ENCODE measurements around the gene NR1I3.

DNA sequence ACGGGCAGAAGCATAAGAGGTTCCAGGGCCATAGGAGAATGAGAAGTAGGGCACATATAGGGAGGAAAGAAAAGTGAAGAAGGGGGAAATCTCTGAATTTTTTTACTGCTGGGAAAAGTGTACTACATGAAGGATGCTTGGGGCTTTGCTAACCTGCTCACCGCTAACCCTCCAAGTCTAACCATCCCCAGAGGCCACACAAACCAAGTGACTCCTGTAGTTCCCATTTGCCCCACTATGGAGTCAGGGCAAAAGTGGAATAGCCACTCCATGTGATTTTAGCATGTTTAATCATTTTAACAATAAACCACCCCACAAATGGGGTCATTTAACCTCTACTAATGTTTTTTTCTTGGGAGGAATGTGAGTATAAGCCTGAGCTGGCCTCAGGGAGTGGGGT lies 47.1 kb upstream of the NR1I3 start:
- TF ChIP-seq EZH2phosphoT487 (IDR thresholded peaks at IDR 0.05) (no peak), EZH2 (IDR thresholded peaks at IDR 0.05) (no peak)
- TF ChIP-seq, protein P1, sequence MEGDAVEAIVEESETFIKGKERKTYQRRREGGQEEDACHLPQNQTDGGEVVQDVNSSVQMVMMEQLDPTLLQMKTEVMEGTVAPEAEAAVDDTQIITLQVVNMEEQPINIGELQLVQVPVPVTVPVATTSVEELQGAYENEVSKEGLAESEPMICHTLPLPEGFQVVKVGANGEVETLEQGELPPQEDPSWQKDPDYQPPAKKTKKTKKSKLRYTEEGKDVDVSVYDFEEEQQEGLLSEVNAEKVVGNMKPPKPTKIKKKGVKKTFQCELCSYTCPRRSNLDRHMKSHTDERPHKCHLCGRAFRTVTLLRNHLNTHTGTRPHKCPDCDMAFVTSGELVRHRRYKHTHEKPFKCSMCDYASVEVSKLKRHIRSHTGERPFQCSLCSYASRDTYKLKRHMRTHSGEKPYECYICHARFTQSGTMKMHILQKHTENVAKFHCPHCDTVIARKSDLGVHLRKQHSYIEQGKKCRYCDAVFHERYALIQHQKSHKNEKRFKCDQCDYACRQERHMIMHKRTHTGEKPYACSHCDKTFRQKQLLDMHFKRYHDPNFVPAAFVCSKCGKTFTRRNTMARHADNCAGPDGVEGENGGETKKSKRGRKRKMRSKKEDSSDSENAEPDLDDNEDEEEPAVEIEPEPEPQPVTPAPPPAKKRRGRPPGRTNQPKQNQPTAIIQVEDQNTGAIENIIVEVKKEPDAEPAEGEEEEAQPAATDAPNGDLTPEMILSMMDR (IDR thresholded peaks at IDR 0.05), result no peak

Data from neural progenitor cell (in vitro differentiated cells).